HepG2 (cell line): ENCODE data around the gene GSX1. TPM values are rescaled to one million over a fixed set of nuclear protein-coding genes. Genes with fewer than 3 reads are reported as not detected.

Experiments used
- CSRNP1 ChIP-seq: sonication (generic); formaldehyde crosslinking; IDR thresholded peaks from 2 replicates; pipeline ENCODE4 v1.8.1; 2023; ENCODE audit warnings: mild to moderate bottlenecking, missing genetic modification reagents
- E2F2 ChIP-seq: sonication (generic); formaldehyde crosslinking; IDR thresholded peaks from 2 replicates; pipeline ENCODE4 v1.4.0; 2020; ENCODE audit warnings: missing genetic modification reagents, borderline replicate concordance
- KDM5B ChIP-seq: sonication (generic); formaldehyde crosslinking; IDR thresholded peaks from 2 replicates; pipeline ENCODE4 v1.4.0; 2020; ENCODE audit warnings: missing genetic modification reagents, mild to moderate bottlenecking, borderline replicate concordance
- MBD4 ChIP-seq: IDR thresholded peaks from 2 replicates; pipeline ENCODE4 v1.6.1; 2012; ENCODE audit warnings: low read length, inconsistent platforms, borderline replicate concordance
- MZF1 ChIP-seq: sonication (generic); formaldehyde crosslinking; IDR thresholded peaks from 2 replicates; pipeline ENCODE4 v1.8.1; 2023; ENCODE audit warnings: mild to moderate bottlenecking, missing genetic modification reagents, borderline replicate concordance
- NFATC3 ChIP-seq: sonication (generic); formaldehyde crosslinking; IDR thresholded peaks from 2 replicates; pipeline ENCODE4 v1.5.1; 2020; ENCODE audit warnings: mild to moderate bottlenecking, missing genetic modification reagents
- TCF7L2 ChIP-seq: IDR thresholded peaks from 2 replicates; pipeline ENCODE4 v1.6.1; 2011; ENCODE audit warnings: mild to moderate bottlenecking, low read depth, low read length, moderate library complexity
- ZNF30 ChIP-seq: sonication (generic); formaldehyde crosslinking; IDR thresholded peaks from 2 replicates; pipeline ENCODE4 v1.5.0; 2020; ENCODE audit warnings: mild to moderate bottlenecking, missing genetic modification reagents
- ZNF367 ChIP-seq: sonication (generic); formaldehyde crosslinking; IDR thresholded peaks from 2 replicates; pipeline ENCODE4 v1.4.0; 2020; ENCODE audit warnings: missing genetic modification reagents, borderline replicate concordance
- ZNF609 ChIP-seq: sonication (generic); formaldehyde crosslinking; IDR thresholded peaks from 2 replicates; pipeline ENCODE4 v1.4.0; 2020; ENCODE audit warnings: mild to moderate bottlenecking, missing genetic modification reagents, borderline replicate concordance
- ZNF660 ChIP-seq: sonication (generic); formaldehyde crosslinking; IDR thresholded peaks from 2 replicates; pipeline ENCODE4 v1.5.1; 2020; ENCODE audit warnings: mild to moderate bottlenecking, low read depth, missing genetic modification reagents, borderline replicate concordance
- ZNF678 ChIP-seq: sonication (generic); formaldehyde crosslinking; IDR thresholded peaks from 2 replicates; pipeline ENCODE4 v1.4.0; 2020; ENCODE audit warnings: mild to moderate bottlenecking, missing genetic modification reagents
- ZNF737 ChIP-seq: sonication (generic); formaldehyde crosslinking; IDR thresholded peaks from 2 replicates; pipeline ENCODE4 v1.5.0; 2020; ENCODE audit warnings: missing genetic modification reagents, mild to moderate bottlenecking, borderline replicate concordance
- ZNF775 ChIP-seq: sonication (generic); formaldehyde crosslinking; IDR thresholded peaks from 2 replicates; pipeline ENCODE4 v1.4.0; 2020; ENCODE audit warnings: missing genetic modification reagents, mild to moderate bottlenecking, moderate library complexity, borderline replicate concordance
- ZNF891 ChIP-seq: sonication (generic); formaldehyde crosslinking; IDR thresholded peaks from 2 replicates; pipeline ENCODE4 v1.5.0; 2020; ENCODE audit warnings: mild to moderate bottlenecking, missing genetic modification reagents
- polyA plus RNA-seq, 8 experiments: library from polyadenylated mRNA; depleted of rRNA in 3 of 8; stranded (reverse) in 7 of 8; unstranded in 1 of 8; fragments of >200 nt; fragmentation: Illumina TruSeq in 4 of 8; extraction: Trizol in 4 of 8; gene quantifications; 2 replicates each; pipeline versions ENCODE4 v1.2.1 to v1.2.3, GENCODE V29; 2011 to 2016; ENCODE audit warnings: low read depth in 4 of 8, missing spikeins in 1 of 8, mixed read lengths in 1 of 8; ENCODE audit not compliant: insufficient read depth in 1 of 8
- total RNA-seq, 5 experiments: library from RNA; depleted of rRNA; stranded (reverse); fragments of >200 nt; fragmentation: Illumina TruSeq; extraction: Trizol; gene quantifications; 2 replicates each; pipeline ENCODE4 v1.2.3, GENCODE V29; 2016; ENCODE audit warnings: low read depth in 1 of 5
- TF ChIP-seq, protein P1 (sequence below): sonication (generic); formaldehyde crosslinking; IDR thresholded peaks from 2 replicates; pipeline ENCODE4 v1.4.0; 2020; ENCODE audit warnings: missing genetic modification reagents, borderline replicate concordance

GSX1 gene
- total and polyA plus RNA-seq, 2 of the 13 experiments (the other 11 are each of a cell fraction or from before 2014, with no cell fraction given) = not detected

GRCh38 chr13:27792393-27793218, at the start of gene GSX1 (continued):
- no peak for TF ChIP-seq ZNF891 (CRISPR knock-in tag)
- TF ChIP-seq TCF7L2 = no peak
- TF ChIP-seq, protein P1, sequence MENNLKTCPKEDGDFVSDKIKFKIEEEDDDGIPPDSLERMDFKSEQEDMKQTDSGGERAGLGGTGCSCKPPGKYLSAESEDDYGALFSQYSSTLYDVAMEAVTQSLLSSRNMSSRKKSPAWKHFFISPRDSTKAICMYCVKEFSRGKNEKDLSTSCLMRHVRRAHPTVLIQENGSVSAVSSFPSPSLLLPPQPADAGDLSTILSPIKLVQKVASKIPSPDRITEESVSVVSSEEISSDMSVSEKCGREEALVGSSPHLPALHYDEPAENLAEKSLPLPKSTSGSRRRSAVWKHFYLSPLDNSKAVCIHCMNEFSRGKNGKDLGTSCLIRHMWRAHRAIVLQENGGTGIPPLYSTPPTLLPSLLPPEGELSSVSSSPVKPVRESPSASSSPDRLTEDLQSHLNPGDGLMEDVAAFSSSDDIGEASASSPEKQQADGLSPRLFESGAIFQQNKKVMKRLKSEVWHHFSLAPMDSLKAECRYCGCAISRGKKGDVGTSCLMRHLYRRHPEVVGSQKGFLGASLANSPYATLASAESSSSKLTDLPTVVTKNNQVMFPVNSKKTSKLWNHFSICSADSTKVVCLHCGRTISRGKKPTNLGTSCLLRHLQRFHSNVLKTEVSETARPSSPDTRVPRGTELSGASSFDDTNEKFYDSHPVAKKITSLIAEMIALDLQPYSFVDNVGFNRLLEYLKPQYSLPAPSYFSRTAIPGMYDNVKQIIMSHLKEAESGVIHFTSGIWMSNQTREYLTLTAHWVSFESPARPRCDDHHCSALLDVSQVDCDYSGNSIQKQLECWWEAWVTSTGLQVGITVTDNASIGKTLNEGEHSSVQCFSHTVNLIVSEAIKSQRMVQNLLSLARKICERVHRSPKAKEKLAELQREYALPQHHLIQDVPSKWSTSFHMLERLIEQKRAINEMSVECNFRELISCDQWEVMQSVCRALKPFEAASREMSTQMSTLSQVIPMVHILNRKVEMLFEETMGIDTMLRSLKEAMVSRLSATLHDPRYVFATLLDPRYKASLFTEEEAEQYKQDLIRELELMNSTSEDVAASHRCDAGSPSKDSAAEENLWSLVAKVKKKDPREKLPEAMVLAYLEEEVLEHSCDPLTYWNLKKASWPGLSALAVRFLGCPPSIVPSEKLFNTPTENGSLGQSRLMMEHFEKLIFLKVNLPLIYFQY = no peak
- no peak for TF ChIP-seq E2F2 (CRISPR knock-in tag)
- TF ChIP-seq KDM5B (CRISPR knock-in tag) = no peak; the same call in 1 of the 2 replicates
- no peak for TF ChIP-seq CSRNP1 (CRISPR knock-in tag)
- no peak for TF ChIP-seq ZNF609 (CRISPR knock-in tag)
- TF ChIP-seq NFATC3 (CRISPR knock-in tag) = no peak
- TF ChIP-seq ZNF30 = no peak
- no peak for TF ChIP-seq ZNF737 (CRISPR knock-in tag)
- TF ChIP-seq ZNF678 (CRISPR knock-in tag) = no peak
- no peak for TF ChIP-seq MBD4
- no peak for TF ChIP-seq ZNF775 (CRISPR knock-in tag)
- TF ChIP-seq MZF1 (CRISPR knock-in tag) = no peak
- TF ChIP-seq ZNF660 (CRISPR knock-in tag) = no peak
- no peak for TF ChIP-seq ZNF367 (CRISPR knock-in tag)
